OCI-LY1 (cell line): ENCODE data around the gene MFRP.

Experiments used
- H2AFZ ChIP-seq: fragments of 200-600 bp; sonication (generic), shearing (Covaris generic); 2 replicates; pipeline ENCODE4 v1.6.0; 2014; ENCODE audit warnings: antibody characterized with exemption, mild to moderate bottlenecking, low read length
- H3F3A ChIP-seq: fragments of 200-600 bp; sonication (generic), shearing (Covaris generic); 2 replicates; pipeline ENCODE4 v1.6.0; 2014; ENCODE audit warnings: mild to moderate bottlenecking, antibody characterized with exemption, low read length, moderate library complexity; ENCODE audit not compliant: insufficient read depth
- H3K27ac ChIP-seq: fragments of 200-600 bp; sonication (generic); 2 replicates; pipeline ENCODE4 v1.5.1; 2014; ENCODE audit warnings: low read length, mixed run types, mild to moderate bottlenecking, low read depth; ENCODE audit not compliant: poor library complexity, severe bottlenecking
- H3K27me3 ChIP-seq: fragments of 200-600 bp; sonication (generic); 2 replicates; pipeline ENCODE4 v1.6.0; 2014; ENCODE audit warnings: antibody characterized with exemption, mild to moderate bottlenecking, low read length, moderate library complexity; ENCODE audit not compliant: insufficient read depth
- H3K36me3 ChIP-seq: fragments of 200-600 bp; sonication (generic); 2 replicates; pipeline ENCODE4 v1.6.1; 2014; ENCODE audit warnings: mild to moderate bottlenecking, antibody characterized with exemption, low read length, moderate library complexity, mixed read lengths; ENCODE audit not compliant: insufficient read depth
- H3K4me1 ChIP-seq: fragments of 200-600 bp; sonication (generic); 2 replicates; pipeline ENCODE4 v1.5.1; 2014; ENCODE audit warnings: mild to moderate bottlenecking, low read length, moderate library complexity; ENCODE audit not compliant: insufficient read depth, severe bottlenecking
- H3K4me2 ChIP-seq: fragments of 200-600 bp; sonication (generic), shearing (Covaris generic); 2 replicates; pipeline ENCODE4 v1.6.1; 2014; ENCODE audit warnings: low read length
- H3K4me3 ChIP-seq: fragments of 200-600 bp; sonication (generic); 2 replicates; pipeline ENCODE4 v1.5.1; 2014; ENCODE audit warnings: low read length, low read depth, mild to moderate bottlenecking, mixed read lengths; ENCODE audit not compliant: poor library complexity, severe bottlenecking
- H3K79me2 ChIP-seq: fragments of 200-600 bp; shearing (Covaris generic); 2 replicates; pipeline ENCODE4 v1.6.1; 2016; ENCODE audit warnings: mixed run types, low read length, mixed read lengths; ENCODE audit not compliant: insufficient read depth
- H3K9ac ChIP-seq: fragments of 200-600 bp; sonication (generic), shearing (Covaris generic); 2 replicates; pipeline ENCODE4 v1.6.1; 2014; ENCODE audit warnings: mild to moderate bottlenecking, low read length, mixed read lengths
- H3K9me2 ChIP-seq: fragments of 200-600 bp; sonication (generic), shearing (Covaris generic); 2 replicates; pipeline ENCODE4 v1.6.1; 2014; ENCODE audit warnings: low read depth, mild to moderate bottlenecking, low read length, mixed read lengths
- H3K9me3 ChIP-seq: fragments of 200-600 bp; shearing (Covaris generic); 2 replicates; pipeline ENCODE4 v1.6.1; 2014; ENCODE audit warnings: low read length, mixed read lengths
- H4K20me1 ChIP-seq: fragments of 200-600 bp; sonication (generic), shearing (Covaris generic); 2 replicates; pipeline ENCODE4 v1.6.0; 2016; ENCODE audit warnings: mild to moderate bottlenecking, low read length; ENCODE audit not compliant: insufficient read depth
- CTCF ChIP-seq: fragments of 200-600 bp; sonication (generic), shearing (Covaris generic); IDR thresholded peaks from 2 replicates; pipeline ENCODE4 v1.5.1; 2017; ENCODE audit warnings: mild to moderate bottlenecking, antibody characterized with exemption, low read length, moderate library complexity, mixed read lengths
- EZH2 ChIP-seq: fragments of 200-600 bp; sonication (generic), shearing (Covaris generic); IDR thresholded peaks from 2 replicates; pipeline ENCODE4 v1.8.0; 2017; ENCODE audit warnings: borderline replicate concordance, mixed run types, mild to moderate bottlenecking, antibody characterized with exemption, low read length, moderate library complexity, mixed read lengths

The MFRP gene

GRCh38 chr11:119378851-119379465, 32.5 kb upstream of the MFRP start:
- Histone ChIP-seq H3K9me2 (no peaks in the 10 kb centered on the region), H3K4me2 (no peak overlapping the region), H3K4me1 (peaks cover 16% of the 10 kb centered on the region), H3K79me2 (no peaks in the 10 kb centered on the region), H3K4me3 (no peak overlapping the region), H3K27ac (no peak overlapping the region), H3K9ac (no peak overlapping the region), H3F3A (no peaks in the 10 kb centered on the region), H2AFZ (no peak overlapping the region), H4K20me1 (no peaks in the 10 kb centered on the region), H3K9me3 (no peaks in the 10 kb centered on the region), H3K36me3 (no peaks in the 10 kb centered on the region), H3K27me3 (no peaks in the 10 kb centered on the region)
- TF ChIP-seq CTCF, result no peak
- TF ChIP-seq EZH2, result no peak

- H3F3A ChIP-seq, result no peaks in the 10 kb centered on the region
- no peak overlapping the region for H2AFZ ChIP-seq
- no peaks in the 10 kb centered on the region for H3K9me2 ChIP-seq
- no peaks in the 10 kb centered on the region for H3K9me3 ChIP-seq
- H3K9ac ChIP-seq, result no peak overlapping the region
- H3K4me3 ChIP-seq, result no peak overlapping the region
- no peak for TF ChIP-seq CTCF
- TF ChIP-seq EZH2, result no peak
- H3K79me2 ChIP-seq, result no peaks in the 10 kb centered on the region
- H3K27me3 ChIP-seq, result no peaks in the 10 kb centered on the region
- no peaks in the 10 kb centered on the region for H3K36me3 ChIP-seq
- H3K27ac ChIP-seq, result no peak overlapping the region
- H3K4me2 ChIP-seq, result no peak overlapping the region
- no peaks in the 10 kb centered on the region for H4K20me1 ChIP-seq
- peaks cover 23% of the 10 kb centered on the region for H3K4me1 ChIP-seq
Measured at GRCh38 chr11:119377961-119378667, 31.6 kb upstream of the MFRP start.

GRCh38 chr11:119377112-119377901, 30.8 kb upstream of the MFRP start:
- Histone ChIP-seq H3K27ac (no peak overlapping the region), H3K4me3 (no peak overlapping the region), H3K79me2 (no peaks in the 10 kb centered on the region)

More at GRCh38 chr11:119377112-119377901, 30.8 kb upstream of the MFRP start:
- Histone ChIP-seq H4K20me1 (no peaks in the 10 kb centered on the region), H3K4me1 (peaks cover 23% of the 10 kb centered on the region), H3K9me3 (no peaks in the 10 kb centered on the region), H3K9ac (no peak overlapping the region), H3K4me2 (no peak overlapping the region), H3K27me3 (no peaks in the 10 kb centered on the region), H3F3A (no peaks in the 10 kb centered on the region), H2AFZ (no peak overlapping the region), H3K36me3 (no peaks in the 10 kb centered on the region), H3K9me2 (no peaks in the 10 kb centered on the region)
- TF ChIP-seq EZH2, result no peak
- TF ChIP-seq CTCF, result no peak
